Frontal cortex (tissue), 4 donors: ENCODE results near the gene SLC29A1. TPM values are rescaled to one million over a fixed set of nuclear protein-coding genes. Genes with fewer than 3 reads are reported as not detected.

Source experiments
- DNase-seq, 2 donors: peaks; one replicate each; pipeline ENCODE4 v3.0.0; 2012; ENCODE audit warnings: low spot score in 2 of 2
- FAIRE-seq: peaks from 2 replicates; lab custom pipeline; 2012; peaks lifted over from hg19 to GRCh38; lab: Jason Lieb, UNC
- total RNA-seq: library from RNA; depleted of rRNA; stranded (reverse); fragments of >200 nt; gene quantifications from one replicate; pipeline ENCODE4 v1.2.3, GENCODE V29; 2014
- donor health status: control.
- donor health status: control.
- donor health status: control.

The SLC29A1 gene
- total RNA-seq, 1 donor from 2014 or later = 3.7 TPM

GRCh38 chr6:44232676-44233566 lies 9.5 kb downstream of the SLC29A1 start:
- peak in 1 of 2 donors; percentile 23 for DNase-seq
- FAIRE-seq = no peak

DNA sequence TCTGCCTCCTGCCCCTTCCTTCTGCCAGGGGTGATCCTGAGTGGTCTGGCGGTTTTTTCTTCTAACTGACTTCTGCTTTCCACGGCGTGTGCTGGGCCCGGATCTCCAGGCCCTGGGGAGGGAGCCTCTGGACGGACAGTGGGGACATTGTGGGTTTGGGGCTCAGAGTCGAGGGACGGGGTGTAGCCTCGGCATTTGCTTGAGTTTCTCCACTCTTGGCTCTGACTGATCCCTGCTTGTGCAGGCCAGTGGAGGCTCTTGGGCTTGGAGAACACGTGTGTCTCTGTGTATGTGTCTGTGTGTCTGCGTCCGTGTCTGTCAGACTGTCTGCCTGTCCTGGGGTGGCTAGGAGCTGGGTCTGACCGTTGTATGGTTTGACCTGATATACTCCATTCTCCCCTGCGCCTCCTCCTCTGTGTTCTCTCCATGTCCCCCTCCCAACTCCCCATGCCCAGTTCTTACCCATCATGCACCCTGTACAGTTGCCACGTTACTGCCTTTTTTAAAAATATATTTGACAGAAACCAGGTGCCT lies 10.2 kb downstream of the SLC29A1 start:
- DNase-seq = no peak
- FAIRE-seq = no peak

- peak; percentile 79 to 82 for DNase-seq
- FAIRE-seq = no peak
Observed at GRCh38 chr6:44234101-44235025, 11.0 kb downstream of the SLC29A1 start.

GRCh38 chr6:44235269-44235668 lies 11.9 kb downstream of the SLC29A1 start:
- FAIRE-seq = no peak
- no peak for DNase-seq

- FAIRE-seq (no peak), DNase-seq (no peak)
Observed at GRCh38 chr6:44235891-44236516, 12.6 kb downstream of the SLC29A1 start.

GRCh38 chr6:44237021-44237812 lies 13.8 kb downstream of the SLC29A1 start:
- peak; percentile 67 to 86 for DNase-seq
- FAIRE-seq = no peak

DNA sequence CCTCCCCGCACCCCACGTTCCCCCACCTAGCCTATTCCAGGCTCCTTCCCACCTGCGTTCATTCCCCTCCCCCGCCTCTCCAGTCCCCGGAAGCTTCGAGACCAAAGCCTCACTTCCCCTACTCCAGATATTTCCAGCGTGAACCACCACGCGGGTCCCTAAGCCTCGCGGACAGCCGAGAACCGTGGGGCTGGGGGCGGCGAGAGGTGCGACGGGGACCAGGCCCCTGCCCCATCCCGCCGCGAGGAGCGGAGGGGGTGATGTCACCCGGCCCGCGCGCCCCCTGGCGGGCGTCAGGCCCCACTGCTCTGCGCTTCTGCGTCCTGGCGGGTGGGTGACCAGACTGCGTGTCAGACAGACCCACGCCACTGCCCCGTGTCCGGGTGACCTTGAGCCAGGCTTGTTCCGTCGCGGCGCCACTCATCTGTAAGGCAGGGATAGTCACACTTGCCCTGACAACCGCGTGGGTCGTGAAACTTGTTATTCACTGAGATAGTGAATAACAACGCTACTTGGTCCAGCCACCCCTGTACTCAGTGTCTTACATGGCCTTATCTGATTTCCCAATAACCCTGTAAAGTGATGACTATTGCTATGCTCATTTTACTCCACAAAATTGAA lies 14.5 kb downstream of the SLC29A1 start:
- DNase-seq = peak; percentile 72 to 78
- FAIRE-seq = no peak

GRCh38 chr6:44238687-44239350 lies 15.4 kb downstream of the SLC29A1 start:
- DNase-seq = no peak
- FAIRE-seq = no peak

DNA sequence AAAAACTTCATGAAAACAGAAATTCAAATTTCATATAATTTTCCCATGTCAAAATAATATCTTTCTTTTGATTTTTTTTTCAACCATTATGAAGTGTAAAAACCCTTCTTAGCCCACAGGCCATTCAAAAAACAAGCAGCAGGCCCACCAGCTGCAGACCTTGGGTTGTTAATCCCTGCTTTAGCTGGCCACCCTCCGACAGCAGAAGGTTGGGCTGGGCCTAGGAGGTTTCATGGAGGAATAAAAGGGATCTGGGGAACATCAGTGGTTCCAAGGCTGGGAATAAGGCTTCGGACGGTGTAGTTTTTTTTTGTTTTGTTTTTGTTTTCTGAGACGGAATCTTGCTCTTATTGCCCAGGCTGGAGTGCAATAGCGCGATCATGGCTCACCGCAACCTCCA lies 19.9 kb downstream of the SLC29A1 start:
- FAIRE-seq (no peak), DNase-seq (no peak)

DNA sequence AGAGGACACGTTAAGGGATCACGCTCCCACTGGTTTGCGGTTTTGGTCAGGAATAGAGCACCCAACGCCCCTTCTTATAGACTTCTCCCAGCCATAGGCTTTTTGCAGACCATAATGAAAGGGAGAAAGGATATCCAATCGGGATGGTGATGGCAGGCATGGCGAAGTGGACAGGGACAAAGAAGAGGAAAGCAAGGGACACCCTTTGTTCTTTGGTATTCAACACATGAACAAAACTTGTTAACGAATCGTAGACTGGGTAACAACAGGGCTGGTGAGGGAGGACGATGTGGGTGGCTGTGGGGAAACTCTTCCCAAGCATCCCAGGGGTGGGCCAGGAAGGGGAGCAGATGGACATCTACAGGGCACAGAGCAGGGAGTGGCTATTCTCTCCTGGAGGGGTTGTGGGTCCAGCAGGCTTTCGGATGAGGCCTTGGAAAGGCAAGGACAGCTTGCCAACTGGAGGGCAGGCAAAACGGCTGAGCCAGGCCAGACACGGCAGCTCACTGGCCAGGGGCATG lies 22.1 kb downstream of the SLC29A1 start:
- FAIRE-seq (no peak), DNase-seq (no peak)

DNA sequence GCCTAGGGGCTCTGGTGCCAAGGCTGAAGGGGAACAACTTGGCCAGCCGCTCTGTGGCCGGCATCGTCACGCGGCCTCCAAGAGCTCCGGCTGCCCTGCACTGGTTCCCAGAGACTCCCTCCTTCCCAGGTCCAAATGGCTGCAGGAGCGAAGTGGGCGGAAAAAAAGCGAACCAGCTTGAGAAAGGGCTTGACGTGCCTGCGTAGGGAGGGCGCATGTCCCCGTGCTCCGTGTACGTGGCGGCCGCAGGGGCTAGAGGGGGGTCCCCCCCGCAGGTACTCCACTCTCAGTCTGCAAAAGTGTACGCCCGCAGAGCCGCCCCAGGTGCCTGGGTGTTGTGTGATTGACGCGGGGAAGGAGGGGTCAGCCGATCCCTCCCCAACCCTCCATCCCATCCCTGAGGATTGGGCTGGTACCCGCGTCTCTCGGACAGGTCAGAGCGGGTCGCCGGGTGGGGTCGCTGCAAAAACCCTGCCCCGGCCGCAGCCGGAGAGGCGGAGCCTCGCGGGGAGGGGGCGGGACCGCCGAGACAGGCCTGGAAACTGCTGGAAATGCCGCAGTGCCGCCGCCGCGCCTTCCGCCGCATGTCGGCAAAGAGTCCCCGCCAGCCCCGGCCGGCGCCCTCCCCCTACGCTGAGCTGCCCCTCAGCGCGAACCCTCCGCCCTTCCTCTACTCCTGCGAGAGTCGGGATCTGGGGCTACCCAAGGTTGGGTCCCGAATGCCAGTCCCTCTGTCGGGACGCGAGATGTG lies 22.7 kb downstream of the SLC29A1 start:
- DNase-seq (peak; percentile 82 to 85), FAIRE-seq (no peak)

- no peak for FAIRE-seq
- DNase-seq = peak; percentile 84 to 93
Observed at GRCh38 chr6:44246663-44247337, 23.4 kb downstream of the SLC29A1 start, which contains the start of gene HSP90AB1. Gene HSP90AB1, plus strand, starts transcription at chr6:44247101. Its CDS starts 1,529 bp downstream, at chr6:44248630.

DNA sequence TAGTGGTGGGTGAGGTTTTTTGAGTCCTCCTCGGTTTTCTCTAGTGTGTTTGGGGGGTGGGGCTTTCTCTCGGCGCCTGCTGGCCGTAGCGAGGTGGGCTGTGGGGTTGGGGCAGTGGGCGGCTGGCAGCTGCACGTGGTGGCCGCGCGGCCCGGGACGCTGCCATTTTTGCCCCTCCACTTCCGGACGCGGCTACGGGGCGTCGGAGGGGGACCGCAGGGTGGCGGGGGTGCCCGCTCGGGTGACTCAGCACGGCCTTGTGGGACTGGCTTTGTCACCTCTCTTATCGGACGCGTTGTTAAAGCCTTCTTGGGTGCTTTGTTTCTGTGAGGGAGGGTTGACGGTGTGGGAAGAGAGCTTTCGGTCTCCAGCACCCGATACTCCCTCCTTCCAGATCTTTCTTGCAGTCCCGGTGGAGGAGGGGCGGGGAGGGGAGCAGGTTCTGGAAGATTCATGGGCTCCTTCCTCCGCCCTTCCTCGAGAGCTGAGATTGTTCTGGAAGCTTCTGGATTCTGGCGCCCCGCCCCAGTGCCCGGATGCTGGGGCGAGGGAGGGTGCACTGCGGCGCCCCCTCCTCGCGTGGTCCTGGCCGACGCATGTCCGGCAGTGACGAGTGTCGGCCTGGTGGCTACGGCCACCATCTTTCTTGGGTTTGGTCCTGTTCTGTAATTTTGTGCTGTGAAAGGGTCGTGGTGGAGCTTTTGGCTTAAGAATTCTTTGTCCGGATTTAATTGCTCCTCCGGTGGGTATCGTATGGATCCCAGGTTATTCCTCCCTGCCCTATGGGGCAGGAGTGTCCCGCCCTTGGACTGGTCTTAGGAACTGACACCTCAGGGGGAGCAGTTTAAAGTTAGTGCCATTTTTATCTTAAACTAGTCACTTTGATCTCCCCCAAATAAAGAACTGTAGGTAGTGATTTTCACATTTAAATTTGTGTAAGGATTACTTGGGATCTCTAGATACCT lies 24.2 kb downstream of the SLC29A1 start:
- DNase-seq (peak; percentile 73 to 76), FAIRE-seq (no peak)

GRCh38 chr6:44248579-44248978 lies 25.2 kb downstream of the SLC29A1 start:
- no peak for FAIRE-seq
- DNase-seq = no peak

DNA sequence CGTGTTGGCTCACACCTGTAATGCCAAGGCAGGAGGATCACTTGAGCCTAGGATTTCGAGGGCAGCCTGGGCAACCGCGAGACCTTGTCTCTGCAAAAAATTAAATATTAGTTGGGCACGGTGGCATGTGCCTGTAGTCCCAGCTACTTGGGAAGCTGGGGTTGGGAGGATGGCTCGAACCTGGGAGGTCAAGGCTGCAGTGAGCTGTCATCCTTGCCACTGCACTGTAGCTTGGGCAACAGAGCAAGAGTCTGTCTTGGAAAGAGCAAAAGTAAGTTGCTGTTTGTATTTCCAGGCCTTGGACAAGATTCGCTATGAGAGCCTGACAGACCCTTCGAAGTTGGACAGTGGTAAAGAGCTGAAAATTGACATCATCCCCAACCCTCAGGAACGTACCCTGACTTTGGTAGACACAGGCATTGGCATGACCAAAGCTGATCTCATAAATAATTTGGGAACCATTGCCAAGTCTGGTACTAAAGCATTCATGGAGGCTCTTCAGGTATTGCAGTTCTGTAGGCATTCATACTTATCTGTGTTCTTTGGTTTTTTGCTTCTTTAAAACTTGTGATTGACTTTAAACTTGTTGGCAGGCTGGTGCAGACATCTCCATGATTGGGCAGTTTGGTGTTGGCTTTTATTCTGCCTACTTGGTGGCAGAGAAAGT lies 25.8 kb downstream of the SLC29A1 start:
- no peak for FAIRE-seq

More for the DNA sequence above, 25.8 kb downstream of the SLC29A1 start:
- DNase-seq = no peak
